Neuronal stem cell (in vitro differentiated cells): ENCODE data around the gene C6orf52.

Experiments used
- DNase-seq: peaks from one replicate; pipeline ENCODE4 v3.0.0-alpha.2; 2013; ENCODE audit warnings: low spot score
- H2AFZ ChIP-seq: one replicate; pipeline ENCODE4 v1.6.1; 2013; ENCODE audit warnings: mild to moderate bottlenecking, low read length, inconsistent platforms
- H2AK5ac ChIP-seq: 2 replicates; pipeline ENCODE4 v1.6.1; 2013; ENCODE audit warnings: low read depth, mild to moderate bottlenecking, inconsistent platforms, low read length, moderate library complexity, mixed read lengths
- H2BK120ac ChIP-seq: 2 replicates; pipeline ENCODE4 v1.6.1; 2013; ENCODE audit warnings: low read depth, mild to moderate bottlenecking, inconsistent platforms, low read length, moderate library complexity, mixed read lengths
- H2BK12ac ChIP-seq: one replicate; pipeline ENCODE4 v1.6.1; 2013; ENCODE audit warnings: low read length, inconsistent platforms
- H2BK15ac ChIP-seq: 2 replicates; pipeline ENCODE4 v1.6.1; 2013; ENCODE audit warnings: mild to moderate bottlenecking, low read length, inconsistent platforms, mixed read lengths
- H2BK5ac ChIP-seq: one replicate; pipeline ENCODE4 v1.6.1; 2013; ENCODE audit warnings: inconsistent platforms, mild to moderate bottlenecking, low read length, moderate library complexity
- H3K14ac ChIP-seq: one replicate; pipeline ENCODE4 v1.6.1; 2013; ENCODE audit warnings: low read length, inconsistent platforms
- H3K18ac ChIP-seq: 2 replicates; pipeline ENCODE4 v1.6.1; 2013; ENCODE audit warnings: low read length, inconsistent platforms
- H3K23ac ChIP-seq: 2 replicates; pipeline ENCODE4 v1.6.1; 2013; ENCODE audit warnings: low read depth, mild to moderate bottlenecking, mixed read lengths, low read length, inconsistent platforms; ENCODE audit not compliant: poor library complexity
- H3K27ac ChIP-seq: replicated peaks from 3 replicates; pipeline ENCODE4 v1.5.1; 2013; ENCODE audit warnings: low read length, inconsistent platforms
- H3K27me3 ChIP-seq, 3 experiments: 2 replicates each; pipeline ENCODE4 v1.6.1; 2013; ENCODE audit warnings: low read length in 3 of 3, mild to moderate bottlenecking in 2 of 3, inconsistent platforms in 1 of 3, low read depth in 1 of 3, mixed read lengths in 1 of 3, moderate library complexity in 1 of 3; ENCODE audit not compliant: control insufficient read depth in 3 of 3, insufficient read depth in 3 of 3
- H3K36me3 ChIP-seq, 2 donors: replicated peaks in 1 of 2; 2 replicates each; pipeline ENCODE4 v1.6.1; 2013; ENCODE audit warnings: low read length in 2 of 2; ENCODE audit not compliant: control insufficient read depth in 2 of 2, insufficient read depth in 2 of 2
- H3K4ac ChIP-seq: 2 replicates; pipeline ENCODE4 v1.6.1; 2013; ENCODE audit warnings: inconsistent platforms, mild to moderate bottlenecking, low read length, moderate library complexity
- H3K4me1 ChIP-seq, 2 donors: 1 replicate in 1 of 2; 2 replicates in 1 of 2; pipeline ENCODE4 v1.6.1; 2013; ENCODE audit warnings: low read length in 2 of 2, low read depth in 1 of 2; ENCODE audit not compliant: control insufficient read depth in 2 of 2, insufficient read depth in 1 of 2
- H3K4me2 ChIP-seq: one replicate; pipeline ENCODE4 v1.6.1; 2013; ENCODE audit warnings: mild to moderate bottlenecking, low read length, inconsistent platforms; ENCODE audit not compliant: insufficient read depth, poor library complexity, severe bottlenecking
- H3K4me3 ChIP-seq, 2 donors: 2 replicates each; pipeline ENCODE4 v1.5.1; 2013; ENCODE audit warnings: low read length in 2 of 2, mild to moderate bottlenecking in 2 of 2, inconsistent platforms in 1 of 2, moderate library complexity in 1 of 2
- H3K79me1 ChIP-seq: one replicate; pipeline ENCODE4 v1.6.1; 2013; ENCODE audit warnings: low read depth, mild to moderate bottlenecking, inconsistent platforms, low read length, moderate library complexity
- H3K9ac ChIP-seq: one replicate; pipeline ENCODE4 v1.6.1; 2013; ENCODE audit warnings: mild to moderate bottlenecking, low read depth, low read length, inconsistent platforms; ENCODE audit not compliant: poor library complexity
- H3K9me3 ChIP-seq, 2 donors: replicated peaks in 1 of 2; 2 replicates each; pipeline versions ENCODE3 to v1.6.1; 2013; ENCODE audit warnings: low read length in 2 of 2, mild to moderate bottlenecking in 2 of 2, inconsistent platforms in 1 of 2, low read depth in 1 of 2, mixed read lengths in 1 of 2, moderate library complexity in 1 of 2; ENCODE audit not compliant: control insufficient read depth in 2 of 2, insufficient read depth in 1 of 2
- H4K8ac ChIP-seq: one replicate; pipeline ENCODE4 v1.6.1; 2013; ENCODE audit warnings: low read depth, mild to moderate bottlenecking, inconsistent platforms, low read length, moderate library complexity
- H4K91ac ChIP-seq: one replicate; pipeline ENCODE4 v1.6.1; 2013; ENCODE audit warnings: low read length, low read depth, mild to moderate bottlenecking, inconsistent platforms; ENCODE audit not compliant: poor library complexity
- WGBS, 2 donors: extraction: QIAGEN DNeasy Blood & Tissue Kit; methylation state at CpG; one replicate each; pipeline ENCODE4 v1.1.7; 2013; ENCODE audit warnings: missing lambda C conversion rate in 2 of 2, mixed read lengths in 1 of 2; ENCODE audit not compliant: insufficient read length in 2 of 2, insufficient replicate concordance in 1 of 2; ENCODE audit errors: extremely low coverage in 2 of 2; 5-methylcytosine and 5-hydroxymethylcytosine counted together

The C6orf52 gene

GRCh38 chr6:10685092-10685915 is 9.1 kb downstream of the C6orf52 start:
- no peak overlapping the region for H3K9ac ChIP-seq
- no peak overlapping the region for H3K4ac ChIP-seq
- H2AFZ ChIP-seq, result no peak overlapping the region
- no peak overlapping the region for H3K23ac ChIP-seq
- no peak overlapping the region for H2BK12ac ChIP-seq
- no peaks in the 10 kb centered on the region for H3K79me1 ChIP-seq
- no CpG with 5 or more reads among the region's 3 CpGs for WGBS, 2 donors
- H2BK5ac ChIP-seq, result no peak overlapping the region
- H3K36me3 ChIP-seq, result peaks cover 0 to 2% of the 10 kb centered on the region in 2 donors
- no peak overlapping the region for H3K18ac ChIP-seq
- H3K27ac ChIP-seq, result no peak overlapping the region
- H3K14ac ChIP-seq, result no peak overlapping the region
- H3K4me3 ChIP-seq, result no peak overlapping the region
- no peak overlapping the region for H3K4me2 ChIP-seq
- H3K4me1 ChIP-seq, result no peaks in the 10 kb centered on the region
- no peak overlapping the region for H2BK15ac ChIP-seq
- no peak overlapping the region for H2AK5ac ChIP-seq
- no peak overlapping the region for H2BK120ac ChIP-seq
- no peak overlapping the region for H4K8ac ChIP-seq
- no peak for DNase-seq
- H3K27me3 ChIP-seq, result no peaks in the 10 kb centered on the region
- no peaks in the 10 kb centered on the region for H3K9me3 ChIP-seq
- no peak overlapping the region for H4K91ac ChIP-seq

- Histone ChIP-seq H3K14ac (no peak overlapping the region), H3K18ac (no peak overlapping the region), H2BK15ac (no peak overlapping the region), H3K4ac (no peak overlapping the region), H3K9ac (no peak overlapping the region), H3K27me3 (no peaks in the 10 kb centered on the region), H3K4me1 (no peaks in the 10 kb centered on the region), H3K23ac (no peak overlapping the region), H2AFZ (no peak overlapping the region), H3K27ac (no peak overlapping the region), H2AK5ac (no peak overlapping the region), H4K8ac (no peak overlapping the region), H3K79me1 (no peaks in the 10 kb centered on the region), H3K36me3 (peaks cover 0 to 2% of the 10 kb centered on the region in 2 donors), H3K9me3 (no peaks in the 10 kb centered on the region), H2BK12ac (no peak overlapping the region), H3K4me3 (no peak overlapping the region), H2BK5ac (no peak overlapping the region), H3K4me2 (no peak overlapping the region), H4K91ac (no peak overlapping the region), H2BK120ac (no peak overlapping the region)
- no peak for DNase-seq
- no CpG with 5 or more reads among the region's 5 CpGs for WGBS, 2 donors
Observed at GRCh38 chr6:10684618-10685017, 9.8 kb downstream of the C6orf52 start.

GRCh38 chr6:10682355-10682988 is 11.9 kb downstream of the C6orf52 start:
- Histone ChIP-seq H2BK5ac (no peak overlapping the region), H3K4me3 (no peak overlapping the region), H3K27ac (no peak overlapping the region), H4K91ac (no peak overlapping the region), H2BK15ac (no peak overlapping the region), H3K4ac (no peak overlapping the region), H3K23ac (no peak overlapping the region), H3K4me1 (no peaks in the 10 kb centered on the region), H2BK12ac (no peak overlapping the region), H3K9ac (no peak overlapping the region), H3K79me1 (no peaks in the 10 kb centered on the region), H2AFZ (no peak overlapping the region), H3K4me2 (no peak overlapping the region), H3K36me3 (peaks cover 0 to 2% of the 10 kb centered on the region in 2 donors), H3K18ac (no peak overlapping the region), H3K9me3 (no peaks in the 10 kb centered on the region), H4K8ac (no peak overlapping the region), H2AK5ac (no peak overlapping the region), H2BK120ac (no peak overlapping the region), H3K27me3 (no peaks in the 10 kb centered on the region), H3K14ac (no peak overlapping the region)
- DNase-seq, result no peak

- no peak overlapping the region for H3K27ac ChIP-seq
- H2AFZ ChIP-seq, result no peak overlapping the region
- no peak overlapping the region for H4K91ac ChIP-seq
- H3K79me1 ChIP-seq, result no peaks in the 10 kb centered on the region
- H2BK12ac ChIP-seq, result no peak overlapping the region
- no peak overlapping the region for H2BK15ac ChIP-seq
- H3K36me3 ChIP-seq, result peaks cover 0 to 2% of the 10 kb centered on the region in 2 donors
- no peak overlapping the region for H3K18ac ChIP-seq
- no peak overlapping the region for H3K14ac ChIP-seq
- no peak for DNase-seq
- H4K8ac ChIP-seq, result no peak overlapping the region
- H3K4me1 ChIP-seq, result no peaks in the 10 kb centered on the region
- no peak overlapping the region for H2AK5ac ChIP-seq
- no peaks in the 10 kb centered on the region for H3K9me3 ChIP-seq
- H3K4ac ChIP-seq, result no peak overlapping the region
- no peak overlapping the region for H2BK120ac ChIP-seq
- H3K4me3 ChIP-seq, result no peak overlapping the region
- no peak overlapping the region for H2BK5ac ChIP-seq
- no peaks in the 10 kb centered on the region for H3K27me3 ChIP-seq
- no peak overlapping the region for H3K9ac ChIP-seq
- WGBS, 2 donors, result no CpG with 5 or more reads among the region's 3 CpGs
- no peak overlapping the region for H3K4me2 ChIP-seq
- H3K23ac ChIP-seq, result no peak overlapping the region
Observed at GRCh38 chr6:10681795-10682194, 12.6 kb downstream of the C6orf52 start.
